Liver (tissue), 9 donors: ENCODE data around the gene MPHOSPH10. TPM values are rescaled to one million over a fixed set of nuclear protein-coding genes. Genes with fewer than 3 reads are reported as not detected.

ENCODE experiments used
- DNase-seq: peaks from one replicate; pipeline ENCODE4 v3.0.0-alpha.2; 2017; ENCODE audit warnings: low spot score
- H3K27ac ChIP-seq, 2 donors: one replicate each; pipeline ENCODE4 v1.7.0; 2013; ENCODE audit warnings: inconsistent platforms in 2 of 2, low read length in 2 of 2, control low read depth in 1 of 2, low read depth in 1 of 2, mild to moderate bottlenecking in 1 of 2
- H3K27me3 ChIP-seq, 4 donors: one replicate each; pipeline versions ENCODE4 v1.6.1 to v1.7.0; 2013; ENCODE audit warnings: low read length in 3 of 4, inconsistent platforms in 1 of 4, mild to moderate bottlenecking in 1 of 4, moderate library complexity in 1 of 4; ENCODE audit not compliant: control insufficient read depth in 4 of 4, insufficient read depth in 4 of 4
- H3K36me3 ChIP-seq, 4 donors: one replicate each; pipeline versions ENCODE4 v1.6.1 to v1.7.0; 2013; ENCODE audit warnings: low read length in 3 of 4, mild to moderate bottlenecking in 3 of 4, low read depth in 1 of 4, moderate library complexity in 1 of 4; ENCODE audit not compliant: control insufficient read depth in 4 of 4, insufficient read depth in 3 of 4
- H3K4me1 ChIP-seq, 4 donors: one replicate each; pipeline versions ENCODE4 v1.6.1 to v1.7.0; 2013; ENCODE audit warnings: low read length in 3 of 4, mild to moderate bottlenecking in 3 of 4, moderate library complexity in 1 of 4; ENCODE audit not compliant: control insufficient read depth in 4 of 4, insufficient read depth in 4 of 4
- H3K4me3 ChIP-seq, 3 donors: one replicate each; pipeline versions ENCODE4 v1.6.1 to v1.7.0; 2013; ENCODE audit warnings: low read length in 3 of 3, control low read depth in 1 of 3, low read depth in 1 of 3, mild to moderate bottlenecking in 1 of 3
- H3K9ac ChIP-seq, 2 donors: one replicate each; pipeline ENCODE4 v1.7.0; 2013; ENCODE audit warnings: low read length in 2 of 2, mild to moderate bottlenecking in 2 of 2, moderate library complexity in 2 of 2, control low read depth in 1 of 2, low read depth in 1 of 2
- H3K9me3 ChIP-seq, 4 donors: one replicate each; pipeline versions ENCODE4 v1.6.1 to v1.7.0; 2013; ENCODE audit warnings: low read length in 3 of 4; ENCODE audit not compliant: control insufficient read depth in 4 of 4
- CTCF ChIP-seq: fragments of 150-350 bp; IDR thresholded peaks from 2 replicates; pipeline ENCODE4 v1.5.1; 2017; ENCODE audit warnings: improper control_type of control experiment, low read depth, low read length; ENCODE audit not compliant: missing input control
- EGR1 ChIP-seq, 2 donors: IDR thresholded peaks; 2 replicates each; pipeline ENCODE4 v1.6.1; 2016 to 2018; ENCODE audit warnings: antibody characterized with exemption in 2 of 2, low read depth in 2 of 2
- FOXA1 ChIP-seq: IDR thresholded peaks from 2 replicates; pipeline ENCODE4 v1.6.1; 2016; ENCODE audit warnings: antibody characterized with exemption
- FOXA2 ChIP-seq: IDR thresholded peaks from 2 replicates; pipeline ENCODE4 v1.6.1; 2016; ENCODE audit warnings: antibody characterized with exemption
- GABPA ChIP-seq, 2 donors: IDR thresholded peaks in 1 of 2; conservative IDR thresholded peaks in 1 of 2; 2 replicates each; pipeline ENCODE4 v1.6.1; 2016; ENCODE audit warnings: antibody characterized with exemption in 2 of 2, mild to moderate bottlenecking in 1 of 2, moderate library complexity in 1 of 2
- HNF4A ChIP-seq, 2 donors: conservative IDR thresholded peaks; 2 replicates each; pipeline ENCODE4 v1.6.1; 2016; ENCODE audit warnings: antibody characterized with exemption in 2 of 2, mild to moderate bottlenecking in 2 of 2
- HNF4G ChIP-seq: IDR thresholded peaks from 2 replicates; pipeline ENCODE4 v1.6.1; 2016; ENCODE audit warnings: antibody characterized with exemption
- JUND ChIP-seq, 2 donors: IDR thresholded peaks; 2 replicates each; pipeline ENCODE4 v1.6.1; 2016; ENCODE audit warnings: antibody characterized with exemption in 2 of 2
- MAX ChIP-seq: IDR thresholded peaks from 2 replicates; pipeline ENCODE4 v1.6.1; 2016; ENCODE audit warnings: antibody characterized with exemption
- NR2F2 ChIP-seq: IDR thresholded peaks from 2 replicates; pipeline ENCODE4 v1.6.1; 2016; ENCODE audit warnings: antibody characterized with exemption
- RAD21 ChIP-seq, 2 donors: IDR thresholded peaks; 2 replicates each; pipeline ENCODE4 v1.6.1; 2016; ENCODE audit warnings: antibody characterized with exemption in 2 of 2, mild to moderate bottlenecking in 2 of 2
- REST ChIP-seq: IDR thresholded peaks from 2 replicates; pipeline ENCODE4 v1.6.1; 2016; ENCODE audit warnings: antibody characterized with exemption, mild to moderate bottlenecking
- RXRA ChIP-seq, 2 donors: IDR thresholded peaks; 2 replicates each; pipeline ENCODE4 v1.6.1; 2017 to 2018; ENCODE audit warnings: antibody characterized with exemption in 2 of 2, mild to moderate bottlenecking in 1 of 2
- SP1 ChIP-seq: IDR thresholded peaks from 2 replicates; pipeline ENCODE4 v1.6.1; 2018; ENCODE audit warnings: antibody characterized with exemption, mild to moderate bottlenecking
- TAF1 ChIP-seq: conservative IDR thresholded peaks from 2 replicates; pipeline ENCODE4 v1.6.1; 2016; ENCODE audit warnings: antibody characterized with exemption, mild to moderate bottlenecking
- YY1 ChIP-seq: IDR thresholded peaks from 2 replicates; pipeline ENCODE4 v1.6.1; 2016; ENCODE audit warnings: antibody characterized with exemption, mild to moderate bottlenecking
- WGBS: extraction: QIAGEN DNeasy Blood & Tissue Kit; methylation state at CpG from one replicate; pipeline ENCODE4 v1.1.7; 2013; 5-methylcytosine and 5-hydroxymethylcytosine counted together
- polyA plus RNA-seq, 2 donors: library from polyadenylated mRNA; stranded (reverse) in 1 of 2; unstranded in 1 of 2; fragments of 200-250 nt in 1 of 2; fragments of >200 nt in 1 of 2; fragmentation: Nextera tagmentation in 1 of 2; extraction: Ambion mirVana in 1 of 2; gene quantifications; one replicate each; pipeline versions ENCODE4 v1.2.1 to v1.2.3, GENCODE V29; 2013 to 2015
- total RNA-seq, 2 donors: library from RNA; depleted of rRNA; stranded (reverse); fragments of >200 nt; gene quantifications; one replicate each; pipeline ENCODE4 v1.2.3, GENCODE V29; 2014
- TF ChIP-seq, protein P1 (sequence below): IDR thresholded peaks from 2 replicates; pipeline ENCODE4 v1.6.1; 2016; ENCODE audit warnings: antibody characterized with exemption
- TF ChIP-seq, protein P2 (sequence below): IDR thresholded peaks from 2 replicates; pipeline ENCODE4 v1.6.1; 2016; ENCODE audit warnings: antibody characterized with exemption
- donor health status: healthy.
- donor health status: healthy.
- donor health status: healthy.
- donor health status: healthy.
- donor health status: healthy.

Gene MPHOSPH10
- total and polyA plus RNA-seq, 4 donors, result 8.7 to 13.6 (median 11.3) TPM

- Histone ChIP-seq H3K9me3 (no peaks in the 10 kb centered on the region), H3K27me3 (no peaks in the 10 kb centered on the region), H3K27ac (no peak overlapping the region), H3K4me3 (no peak overlapping the region), H3K36me3 (peaks cover 3 to 9% (median 6%) of the 10 kb centered on the region in 4 donors), H3K9ac (no peak overlapping the region), H3K4me1 (peaks cover 0 to 9% (median 3%) of the 10 kb centered on the region in 4 donors)
- 53% methylated on average over 6 of the region's 6 CpGs for WGBS
- TF ChIP-seq, protein P1, sequence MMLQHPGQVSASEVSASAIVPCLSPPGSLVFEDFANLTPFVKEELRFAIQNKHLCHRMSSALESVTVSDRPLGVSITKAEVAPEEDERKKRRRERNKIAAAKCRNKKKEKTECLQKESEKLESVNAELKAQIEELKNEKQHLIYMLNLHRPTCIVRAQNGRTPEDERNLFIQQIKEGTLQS, result no peak
- TF ChIP-seq CTCF (peak; percentile 15), FOXA1 (no peak), SP1 (no peak), MAX (no peak), HNF4A (conservative IDR thresholded peaks at IDR 0.05) (no peak), EGR1 (IDR thresholded peaks at IDR 0.05; ENCODE audit: low read depth in 2 of 2) (no peak), HNF4G (no peak), JUND (IDR thresholded peaks at IDR 0.05) (no peak), RXRA (IDR thresholded peaks at IDR 0.05) (no peak), RAD21 (IDR thresholded peaks at IDR 0.05) (peak; percentile 61 to 77), YY1 (no peak), REST (no peak), NR2F2 (no peak), TAF1 (no peak), FOXA2 (no peak)
- DNase-seq, result no peak
These were observed 24.4 kb downstream of the MPHOSPH10 start for GRCh38 chr2:71154798-71155197.

- Histone ChIP-seq H3K4me1 (peaks cover 0 to 9% (median 3%) of the 10 kb centered on the region in 4 donors), H3K9me3 (no peaks in the 10 kb centered on the region), H3K9ac (no peak overlapping the region), H3K27me3 (no peaks in the 10 kb centered on the region), H3K27ac (no peak overlapping the region), H3K36me3 (peaks cover 0 to 2% (median 0%) of the 10 kb centered on the region in 4 donors), H3K4me3 (no peak overlapping the region)
- no peak for DNase-seq
- 94% methylated on average over 4 of the region's 4 CpGs for WGBS
- TF ChIP-seq GABPA (IDR thresholded peaks at IDR 0.05 in 1 of 2, conservative IDR thresholded peaks at IDR 0.05 in 1 of 2) (no peak), TAF1 (no peak), YY1 (no peak), NR2F2 (no peak), SP1 (no peak), EGR1 (IDR thresholded peaks at IDR 0.05; ENCODE audit: low read depth in 2 of 2) (no peak), REST (no peak)
- TF ChIP-seq, protein P1, result no peak
- TF ChIP-seq, protein P2, sequence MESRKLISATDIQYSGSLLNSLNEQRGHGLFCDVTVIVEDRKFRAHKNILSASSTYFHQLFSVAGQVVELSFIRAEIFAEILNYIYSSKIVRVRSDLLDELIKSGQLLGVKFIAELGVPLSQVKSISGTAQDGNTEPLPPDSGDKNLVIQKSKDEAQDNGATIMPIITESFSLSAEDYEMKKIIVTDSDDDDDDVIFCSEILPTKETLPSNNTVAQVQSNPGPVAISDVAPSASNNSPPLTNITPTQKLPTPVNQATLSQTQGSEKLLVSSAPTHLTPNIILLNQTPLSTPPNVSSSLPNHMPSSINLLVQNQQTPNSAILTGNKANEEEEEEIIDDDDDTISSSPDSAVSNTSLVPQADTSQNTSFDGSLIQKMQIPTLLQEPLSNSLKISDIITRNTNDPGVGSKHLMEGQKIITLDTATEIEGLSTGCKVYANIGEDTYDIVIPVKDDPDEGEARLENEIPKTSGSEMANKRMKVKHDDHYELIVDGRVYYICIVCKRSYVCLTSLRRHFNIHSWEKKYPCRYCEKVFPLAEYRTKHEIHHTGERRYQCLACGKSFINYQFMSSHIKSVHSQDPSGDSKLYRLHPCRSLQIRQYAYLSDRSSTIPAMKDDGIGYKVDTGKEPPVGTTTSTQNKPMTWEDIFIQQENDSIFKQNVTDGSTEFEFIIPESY, result no peak
These were observed 25.4 kb downstream of the MPHOSPH10 start for GRCh38 chr2:71155846-71156245.
